Measurements from ENCODE around the gene PLD5. TPM values are rescaled to one million over a fixed set of nuclear protein-coding genes. Genes with fewer than 3 reads are reported as not detected.

Gene PLD5
- total RNA-seq, 4 donors from 2014 or later: 0.16 TPM; not detected in 3

- TF ChIP-seq, protein P1, sequence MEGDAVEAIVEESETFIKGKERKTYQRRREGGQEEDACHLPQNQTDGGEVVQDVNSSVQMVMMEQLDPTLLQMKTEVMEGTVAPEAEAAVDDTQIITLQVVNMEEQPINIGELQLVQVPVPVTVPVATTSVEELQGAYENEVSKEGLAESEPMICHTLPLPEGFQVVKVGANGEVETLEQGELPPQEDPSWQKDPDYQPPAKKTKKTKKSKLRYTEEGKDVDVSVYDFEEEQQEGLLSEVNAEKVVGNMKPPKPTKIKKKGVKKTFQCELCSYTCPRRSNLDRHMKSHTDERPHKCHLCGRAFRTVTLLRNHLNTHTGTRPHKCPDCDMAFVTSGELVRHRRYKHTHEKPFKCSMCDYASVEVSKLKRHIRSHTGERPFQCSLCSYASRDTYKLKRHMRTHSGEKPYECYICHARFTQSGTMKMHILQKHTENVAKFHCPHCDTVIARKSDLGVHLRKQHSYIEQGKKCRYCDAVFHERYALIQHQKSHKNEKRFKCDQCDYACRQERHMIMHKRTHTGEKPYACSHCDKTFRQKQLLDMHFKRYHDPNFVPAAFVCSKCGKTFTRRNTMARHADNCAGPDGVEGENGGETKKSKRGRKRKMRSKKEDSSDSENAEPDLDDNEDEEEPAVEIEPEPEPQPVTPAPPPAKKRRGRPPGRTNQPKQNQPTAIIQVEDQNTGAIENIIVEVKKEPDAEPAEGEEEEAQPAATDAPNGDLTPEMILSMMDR (IDR thresholded peaks at IDR 0.05; ENCODE audit: low read depth): no peak
Measured at GRCh38 chr1:242435200-242435599, 89.3 kb downstream of the PLD5 start.

- TF ChIP-seq, protein P1 (IDR thresholded peaks at IDR 0.05; ENCODE audit: low read depth): no peak
Measured at GRCh38 chr1:242432491-242433095, 91.9 kb downstream of the PLD5 start.

GRCh38 chr1:242431786-242432185 lies 92.7 kb downstream of the PLD5 start:
- TF ChIP-seq, protein P1 (IDR thresholded peaks at IDR 0.05; ENCODE audit: low read depth): no peak

DNA sequence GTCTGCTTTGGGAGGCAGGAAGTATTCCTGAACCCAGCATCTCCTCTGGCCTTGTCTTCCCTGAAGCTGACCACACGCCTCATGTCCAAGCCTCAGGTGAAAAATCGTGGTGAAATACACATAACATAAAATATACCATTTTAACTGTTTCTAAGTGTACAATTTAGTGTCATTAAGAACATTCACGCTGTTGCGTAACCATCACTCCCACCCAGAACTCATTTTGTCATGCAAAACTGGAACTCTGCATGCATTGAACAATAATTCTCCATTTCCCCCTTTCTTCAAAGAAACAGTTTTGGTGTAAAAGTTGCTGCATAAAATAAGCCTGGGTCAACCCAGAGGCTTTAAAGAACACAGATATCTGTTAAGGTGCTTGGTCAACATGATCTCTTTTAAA lies 93.5 kb downstream of the PLD5 start:
- TF ChIP-seq, protein P1 (IDR thresholded peaks at IDR 0.05; ENCODE audit: low read depth): no peak

DNA sequence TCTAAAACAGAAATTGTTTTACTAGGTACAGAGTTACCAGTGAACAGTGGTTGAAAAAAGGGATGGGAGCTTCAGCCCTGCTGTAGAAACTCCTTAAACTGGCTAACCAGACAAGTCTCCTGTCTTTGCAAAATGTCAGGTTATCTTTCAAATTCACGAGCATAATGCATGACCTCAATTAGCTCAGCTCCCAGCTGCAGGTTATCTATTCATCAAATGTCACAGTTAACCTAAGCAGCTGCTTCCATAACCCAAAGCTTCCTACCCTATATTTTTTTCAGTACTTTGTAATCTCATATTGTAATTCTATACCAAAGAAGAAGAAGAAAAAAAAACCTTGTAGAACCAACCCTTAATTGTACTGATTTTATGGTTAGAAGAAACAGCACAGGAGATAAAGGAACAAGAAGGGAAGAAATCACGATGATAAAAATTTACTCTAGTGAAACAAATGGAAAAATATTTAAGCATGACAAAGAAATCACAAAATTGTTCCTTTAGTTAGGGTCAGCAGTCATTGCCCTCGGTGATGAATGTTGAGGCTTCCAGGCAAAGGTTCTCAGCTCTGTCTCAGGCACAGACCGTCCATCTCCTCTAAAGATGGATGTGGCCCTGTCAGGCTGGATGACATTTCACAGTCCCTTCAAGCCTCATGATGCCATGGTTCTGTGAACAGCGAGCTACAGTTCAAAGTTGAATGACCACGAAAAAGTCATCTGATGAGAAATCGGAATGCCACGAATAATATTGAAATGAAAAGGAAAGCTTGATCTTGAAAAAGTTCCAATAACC lies 95.9 kb downstream of the PLD5 start:
- TF ChIP-seq, protein P1 (IDR thresholded peaks at IDR 0.05; ENCODE audit: low read depth): no peak

GRCh38 chr1:242427519-242427918 lies 97.0 kb downstream of the PLD5 start:
- TF ChIP-seq, protein P1 (IDR thresholded peaks at IDR 0.05; ENCODE audit: low read depth): no peak

DNA sequence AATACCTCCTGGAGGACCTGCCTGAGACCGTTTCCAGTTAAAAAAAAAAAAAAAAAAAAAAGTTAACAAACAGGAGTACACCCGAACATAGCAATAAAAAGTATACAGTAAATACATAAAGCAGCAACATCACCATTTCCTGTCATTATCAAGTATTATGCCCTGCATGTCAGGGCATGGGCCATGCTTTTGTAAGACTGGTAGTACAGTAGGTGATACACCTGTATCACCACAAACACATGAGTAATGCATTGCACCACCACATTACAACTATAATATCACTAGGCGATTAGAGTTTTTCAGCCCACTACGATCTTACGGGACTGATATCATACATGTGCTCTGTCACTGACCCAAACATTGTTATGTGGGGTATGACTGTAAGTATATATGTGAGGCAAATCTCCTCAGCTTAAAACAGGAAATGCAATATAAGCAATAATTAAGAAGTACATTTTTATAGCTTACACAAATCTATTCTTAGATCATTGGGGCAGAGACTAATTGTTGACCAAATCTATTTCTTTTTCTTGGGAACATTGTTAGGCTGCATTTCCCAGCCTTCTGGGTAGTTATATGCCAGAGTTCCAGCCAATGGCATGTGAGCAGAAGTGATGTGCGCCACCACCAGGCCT lies 98.1 kb downstream of the PLD5 start:
- TF ChIP-seq, protein P1 (IDR thresholded peaks at IDR 0.05; ENCODE audit: low read depth): no peak

Measured in subcutaneous adipose tissue (tissue), 4 donors.